ENCODE measurements around the gene GPR142. TPM values are rescaled to one million over a fixed set of nuclear protein-coding genes. Genes with fewer than 3 reads are reported as not detected.

GPR142 gene
- total and polyA plus RNA-seq, 2 donors from 2014 or later = not detected

DNA sequence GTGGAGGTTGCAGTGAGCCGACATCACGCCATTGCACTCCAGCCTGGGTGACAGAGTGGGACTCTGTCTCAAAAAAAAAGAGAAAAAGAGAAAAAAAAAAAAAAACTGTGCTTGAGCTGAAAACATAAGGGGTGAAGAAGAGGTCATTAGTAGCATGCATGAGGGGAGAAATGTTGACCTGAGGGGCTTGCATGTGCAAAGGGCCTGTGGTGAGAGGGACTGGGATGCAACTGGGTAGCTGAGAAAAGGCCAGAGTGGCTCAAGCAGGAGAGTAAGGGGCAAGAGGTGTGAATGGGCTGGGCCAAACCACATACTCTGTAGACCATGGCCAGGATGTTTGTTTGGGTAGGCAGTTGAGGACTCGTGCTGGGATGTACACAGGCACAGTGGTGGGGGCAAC is 37.9 kb upstream of the GPR142 start:
- DNase-seq (no peak), FAIRE-seq (no peak)
- Histone ChIP-seq H3K9me3 (ENCODE audit: control insufficient read depth in 2 of 3, insufficient read depth in 1 of 3, low read length in 3 of 3) (peaks cover 0 to 4% (median 0%) of the 10 kb centered on the region in 3 donors), H3K4me1 (ENCODE audit: control insufficient read depth in 2 of 3, insufficient read depth in 2 of 3, low read depth in 1 of 3, low read length in 3 of 3) (peaks cover 0 to 3% (median 0%) of the 10 kb centered on the region in 3 donors), H3K27ac (ENCODE audit: low read depth in 2 of 2, low read length in 2 of 2) (no peak overlapping the region), H3K9ac (ENCODE audit: low read length in 3 of 3) (no peak overlapping the region), H3K4me3 (ENCODE audit: low read length in 3 of 3) (no peak overlapping the region), H3K27me3 (ENCODE audit: control insufficient read depth, insufficient read depth, low read length) (no peaks in the 10 kb centered on the region), H3K36me3 (ENCODE audit: control insufficient read depth in 2 of 3, insufficient read depth in 3 of 3, low read length in 3 of 3) (no peaks in the 10 kb centered on the region)
- intact Hi-C loops (cut with DNase I) = no loop called here
- TF ChIP-seq, protein P1, sequence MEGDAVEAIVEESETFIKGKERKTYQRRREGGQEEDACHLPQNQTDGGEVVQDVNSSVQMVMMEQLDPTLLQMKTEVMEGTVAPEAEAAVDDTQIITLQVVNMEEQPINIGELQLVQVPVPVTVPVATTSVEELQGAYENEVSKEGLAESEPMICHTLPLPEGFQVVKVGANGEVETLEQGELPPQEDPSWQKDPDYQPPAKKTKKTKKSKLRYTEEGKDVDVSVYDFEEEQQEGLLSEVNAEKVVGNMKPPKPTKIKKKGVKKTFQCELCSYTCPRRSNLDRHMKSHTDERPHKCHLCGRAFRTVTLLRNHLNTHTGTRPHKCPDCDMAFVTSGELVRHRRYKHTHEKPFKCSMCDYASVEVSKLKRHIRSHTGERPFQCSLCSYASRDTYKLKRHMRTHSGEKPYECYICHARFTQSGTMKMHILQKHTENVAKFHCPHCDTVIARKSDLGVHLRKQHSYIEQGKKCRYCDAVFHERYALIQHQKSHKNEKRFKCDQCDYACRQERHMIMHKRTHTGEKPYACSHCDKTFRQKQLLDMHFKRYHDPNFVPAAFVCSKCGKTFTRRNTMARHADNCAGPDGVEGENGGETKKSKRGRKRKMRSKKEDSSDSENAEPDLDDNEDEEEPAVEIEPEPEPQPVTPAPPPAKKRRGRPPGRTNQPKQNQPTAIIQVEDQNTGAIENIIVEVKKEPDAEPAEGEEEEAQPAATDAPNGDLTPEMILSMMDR (IDR thresholded peaks at IDR 0.05; ENCODE audit: borderline replicate concordance, extremely low read depth, insufficient read depth) = no peak

DNA sequence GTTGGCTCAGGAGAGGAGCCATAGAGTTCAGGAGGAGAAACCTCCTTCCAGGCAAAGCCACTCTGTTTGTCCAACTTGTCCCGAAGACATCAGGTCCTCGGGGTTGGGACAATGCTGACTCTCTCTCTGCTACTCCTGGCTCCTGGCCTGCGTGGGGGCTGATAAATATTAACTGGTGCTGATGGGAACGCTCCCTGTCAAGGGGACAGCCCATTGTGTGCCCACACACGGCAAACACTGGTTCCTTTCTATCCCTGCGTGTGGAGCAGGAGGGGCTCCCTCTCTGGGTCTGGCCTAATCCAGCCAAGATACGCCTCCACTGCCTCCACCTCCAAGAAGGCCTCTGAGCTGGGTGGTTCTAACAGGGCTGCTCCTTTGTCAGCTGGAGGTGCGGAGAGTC is 36.9 kb upstream of the GPR142 start:
- peaks cover 0 to 4% (median 0%) of the 10 kb centered on the region in 3 donors for H3K9me3 ChIP-seq (ENCODE audit: control insufficient read depth in 2 of 3, insufficient read depth in 1 of 3, low read length in 3 of 3)
- no peak overlapping the region for H3K9ac ChIP-seq (ENCODE audit: low read length in 3 of 3)
- TF ChIP-seq, protein P1 (IDR thresholded peaks at IDR 0.05; ENCODE audit: borderline replicate concordance, extremely low read depth, insufficient read depth) = no peak
- no peak overlapping the region for H3K27ac ChIP-seq (ENCODE audit: low read depth in 2 of 2, low read length in 2 of 2)
- H3K27me3 ChIP-seq (ENCODE audit: control insufficient read depth, insufficient read depth, low read length) = no peaks in the 10 kb centered on the region
- DNase-seq (no peak), FAIRE-seq (no peak)
- H3K4me3 ChIP-seq (ENCODE audit: low read length in 3 of 3) = no peak overlapping the region
- H3K4me1 ChIP-seq (ENCODE audit: control insufficient read depth in 2 of 3, insufficient read depth in 2 of 3, low read depth in 1 of 3, low read length in 3 of 3) = peaks cover 0 to 3% (median 0%) of the 10 kb centered on the region in 3 donors
- no peaks in the 10 kb centered on the region for H3K36me3 ChIP-seq (ENCODE audit: control insufficient read depth in 2 of 3, insufficient read depth in 3 of 3, low read length in 3 of 3)
- intact Hi-C loops (cut with DNase I) = no loop called here

DNA sequence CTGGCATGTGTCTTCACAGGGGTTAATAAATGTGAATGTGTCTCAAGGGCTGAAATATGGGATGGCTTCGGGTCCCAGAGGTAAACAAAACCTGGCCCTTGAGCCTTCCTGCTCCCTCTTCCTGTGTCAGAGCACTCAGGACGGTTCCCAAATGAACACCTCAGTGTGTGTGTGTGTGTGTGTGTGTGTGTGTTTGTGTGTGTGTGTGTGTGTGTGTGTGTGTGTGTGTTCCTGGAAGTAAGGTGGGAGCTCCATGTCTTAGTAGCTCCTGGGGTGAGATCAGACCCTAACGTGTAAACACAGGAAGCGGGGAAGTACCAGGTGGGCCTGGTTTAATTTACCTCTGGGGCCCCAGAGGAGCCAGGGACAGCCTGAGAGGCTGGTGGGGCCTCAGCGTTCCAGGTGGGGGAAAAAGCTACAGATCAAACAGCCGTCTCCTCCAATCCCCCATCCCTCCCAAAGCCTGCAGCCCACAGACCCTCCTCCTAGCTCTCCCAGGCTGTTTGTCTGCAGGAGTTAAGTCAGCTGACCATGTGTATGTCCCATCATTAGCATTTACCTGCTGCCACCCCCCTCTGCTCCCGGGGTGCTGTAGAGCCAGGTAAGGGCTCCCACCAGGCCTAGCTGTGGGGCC is 35.2 kb upstream of the GPR142 start:
- Histone ChIP-seq H3K4me3 (ENCODE audit: low read length in 3 of 3) (no peak overlapping the region), H3K9ac (ENCODE audit: low read length in 3 of 3) (no peak overlapping the region), H3K36me3 (ENCODE audit: control insufficient read depth in 2 of 3, insufficient read depth in 3 of 3, low read length in 3 of 3) (no peaks in the 10 kb centered on the region), H3K27ac (ENCODE audit: low read depth in 2 of 2, low read length in 2 of 2) (no peak overlapping the region), H3K27me3 (ENCODE audit: control insufficient read depth, insufficient read depth, low read length) (no peaks in the 10 kb centered on the region), H3K4me1 (ENCODE audit: control insufficient read depth in 2 of 3, insufficient read depth in 2 of 3, low read depth in 1 of 3, low read length in 3 of 3) (no peaks in the 10 kb centered on the region), H3K9me3 (ENCODE audit: control insufficient read depth in 2 of 3, insufficient read depth in 1 of 3, low read length in 3 of 3) (peaks cover 0 to 4% (median 0%) of the 10 kb centered on the region in 3 donors)
- TF ChIP-seq, protein P1 (IDR thresholded peaks at IDR 0.05; ENCODE audit: borderline replicate concordance, extremely low read depth, insufficient read depth) = no peak
- DNase-seq (no peak), FAIRE-seq (no peak)
- intact Hi-C loops (cut with DNase I) = no loop called here

Measured in kidney (tissue), 14 donors.